Prostate gland (tissue), 2 donors: Measurements from ENCODE around the gene COL4A2.

Experiments
- POLR2A ChIP-seq: fragments of 450-650 bp; IDR thresholded peaks from one replicate; pipeline ENCODE4 v1.6.1; 2016; ENCODE audit warnings: antibody characterized with exemption, mild to moderate bottlenecking
- POLR2AphosphoS5 ChIP-seq: sonication (generic); formaldehyde crosslinking; IDR thresholded peaks from one replicate; pipeline ENCODE4 v1.6.1; 2017; ENCODE audit warnings: antibody characterized with exemption
- TF ChIP-seq, protein P1 (sequence below), 4 experiments: fragments of 200-600 bp in 2 of 4; fragments of 450-650 bp in 2 of 4; sonication (generic) in 2 of 4; IDR thresholded peaks; 1 replicate in 3 of 4; 2 replicates in 1 of 4; pipeline ENCODE4 v1.5.1; 2016 to 2019; ENCODE audit warnings: antibody characterized with exemption in 4 of 4, mild to moderate bottlenecking in 2 of 4, moderate library complexity in 2 of 4

DNA sequence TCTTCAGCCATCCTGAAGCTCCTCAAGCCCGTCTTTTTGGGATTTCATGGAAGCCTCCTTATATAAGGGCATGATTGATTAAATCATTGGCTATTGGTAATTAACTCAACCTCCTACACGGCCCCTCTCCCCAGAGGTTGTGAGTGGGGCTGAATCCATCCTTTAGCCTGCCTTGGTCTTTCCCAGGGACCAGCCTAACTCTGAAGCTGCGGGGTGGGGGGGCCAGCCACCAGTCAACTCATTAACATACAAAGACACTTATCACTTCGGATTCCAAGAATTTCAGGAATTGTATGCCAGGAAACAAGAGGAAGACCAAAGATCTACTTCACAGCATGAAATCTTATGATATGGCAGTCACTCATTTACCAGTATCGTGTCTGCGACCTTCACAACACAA lies 10.1 kb upstream of the COL4A2 start:
- TF ChIP-seq, protein P1, sequence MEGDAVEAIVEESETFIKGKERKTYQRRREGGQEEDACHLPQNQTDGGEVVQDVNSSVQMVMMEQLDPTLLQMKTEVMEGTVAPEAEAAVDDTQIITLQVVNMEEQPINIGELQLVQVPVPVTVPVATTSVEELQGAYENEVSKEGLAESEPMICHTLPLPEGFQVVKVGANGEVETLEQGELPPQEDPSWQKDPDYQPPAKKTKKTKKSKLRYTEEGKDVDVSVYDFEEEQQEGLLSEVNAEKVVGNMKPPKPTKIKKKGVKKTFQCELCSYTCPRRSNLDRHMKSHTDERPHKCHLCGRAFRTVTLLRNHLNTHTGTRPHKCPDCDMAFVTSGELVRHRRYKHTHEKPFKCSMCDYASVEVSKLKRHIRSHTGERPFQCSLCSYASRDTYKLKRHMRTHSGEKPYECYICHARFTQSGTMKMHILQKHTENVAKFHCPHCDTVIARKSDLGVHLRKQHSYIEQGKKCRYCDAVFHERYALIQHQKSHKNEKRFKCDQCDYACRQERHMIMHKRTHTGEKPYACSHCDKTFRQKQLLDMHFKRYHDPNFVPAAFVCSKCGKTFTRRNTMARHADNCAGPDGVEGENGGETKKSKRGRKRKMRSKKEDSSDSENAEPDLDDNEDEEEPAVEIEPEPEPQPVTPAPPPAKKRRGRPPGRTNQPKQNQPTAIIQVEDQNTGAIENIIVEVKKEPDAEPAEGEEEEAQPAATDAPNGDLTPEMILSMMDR (IDR thresholded peaks at IDR 0.05) = no peak
- TF ChIP-seq POLR2A = no peak
- TF ChIP-seq POLR2AphosphoS5 = no peak
